Measurements from ENCODE around the gene B3GNT5. TPM values are rescaled to one million over a fixed set of nuclear protein-coding genes. Genes with fewer than 3 reads are reported as not detected.
A peak's percentile ranks its signal among the peaks of the same experiment; 100 is the strongest.

The B3GNT5 gene
- total and polyA plus RNA-seq, 9 of the 15 experiments (the other 6 are each of a cell fraction or from before 2014, with no cell fraction given): 8.8 to 23.8 (median 14.4) TPM

DNA sequence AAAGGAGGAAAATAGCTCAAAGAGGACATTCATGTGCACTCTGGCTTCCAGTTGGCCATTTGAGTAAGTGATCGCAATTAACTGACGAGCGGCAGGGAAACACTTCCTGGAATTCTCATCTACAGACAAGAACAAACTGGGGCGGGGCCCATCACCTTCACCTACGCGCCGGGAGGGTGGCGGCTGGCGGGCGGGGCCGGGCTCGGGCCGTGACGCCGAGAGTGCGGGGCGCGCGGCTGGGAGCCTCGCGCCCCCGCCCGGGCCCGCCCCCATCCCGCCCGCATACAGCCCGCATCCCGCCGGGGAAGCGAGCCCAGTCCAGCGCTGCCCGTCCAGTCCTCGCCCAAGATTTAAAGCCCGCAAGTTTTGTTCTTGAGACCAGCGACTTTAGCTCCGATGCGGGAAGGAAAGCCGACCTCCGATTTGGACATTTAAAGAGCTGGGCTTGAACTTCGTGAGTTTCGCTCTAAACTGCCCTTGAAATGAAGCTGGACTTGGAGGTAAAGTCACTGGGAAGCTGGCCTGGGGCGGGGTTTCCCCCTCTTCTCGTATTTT is at the start of gene B3GNT5 (continued):
- TF ChIP-seq BRCA1 (IDR thresholded peaks at IDR 0.05): no peak
- no peak for TF ChIP-seq BRCA1 (CRISPR knock-in tag; IDR thresholded peaks at IDR 0.05)
- TF ChIP-seq, protein P1, sequence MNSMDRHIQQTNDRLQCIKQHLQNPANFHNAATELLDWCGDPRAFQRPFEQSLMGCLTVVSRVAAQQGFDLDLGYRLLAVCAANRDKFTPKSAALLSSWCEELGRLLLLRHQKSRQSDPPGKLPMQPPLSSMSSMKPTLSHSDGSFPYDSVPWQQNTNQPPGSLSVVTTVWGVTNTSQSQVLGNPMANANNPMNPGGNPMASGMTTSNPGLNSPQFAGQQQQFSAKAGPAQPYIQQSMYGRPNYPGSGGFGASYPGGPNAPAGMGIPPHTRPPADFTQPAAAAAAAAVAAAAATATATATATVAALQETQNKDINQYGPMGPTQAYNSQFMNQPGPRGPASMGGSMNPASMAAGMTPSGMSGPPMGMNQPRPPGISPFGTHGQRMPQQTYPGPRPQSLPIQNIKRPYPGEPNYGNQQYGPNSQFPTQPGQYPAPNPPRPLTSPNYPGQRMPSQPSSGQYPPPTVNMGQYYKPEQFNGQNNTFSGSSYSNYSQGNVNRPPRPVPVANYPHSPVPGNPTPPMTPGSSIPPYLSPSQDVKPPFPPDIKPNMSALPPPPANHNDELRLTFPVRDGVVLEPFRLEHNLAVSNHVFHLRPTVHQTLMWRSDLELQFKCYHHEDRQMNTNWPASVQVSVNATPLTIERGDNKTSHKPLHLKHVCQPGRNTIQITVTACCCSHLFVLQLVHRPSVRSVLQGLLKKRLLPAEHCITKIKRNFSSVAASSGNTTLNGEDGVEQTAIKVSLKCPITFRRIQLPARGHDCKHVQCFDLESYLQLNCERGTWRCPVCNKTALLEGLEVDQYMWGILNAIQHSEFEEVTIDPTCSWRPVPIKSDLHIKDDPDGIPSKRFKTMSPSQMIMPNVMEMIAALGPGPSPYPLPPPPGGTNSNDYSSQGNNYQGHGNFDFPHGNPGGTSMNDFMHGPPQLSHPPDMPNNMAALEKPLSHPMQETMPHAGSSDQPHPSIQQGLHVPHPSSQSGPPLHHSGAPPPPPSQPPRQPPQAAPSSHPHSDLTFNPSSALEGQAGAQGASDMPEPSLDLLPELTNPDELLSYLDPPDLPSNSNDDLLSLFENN (IDR thresholded peaks at IDR 0.05; ENCODE audit: low read depth in 2 of 2, low read length in 2 of 2): no peak
- no peak for TF ChIP-seq IRF2 (CRISPR knock-in tag; IDR thresholded peaks at IDR 0.05)
- TF ChIP-seq SMC3 (conservative IDR thresholded peaks at IDR 0.05; ENCODE audit: insufficient read depth, low read depth, low read length): no peak
- TF ChIP-seq CREM (IDR thresholded peaks at IDR 0.05; ENCODE audit: low read depth): 0 out of 2 replicates have a peak, but pooled peaks have one; percentile 18
- TF ChIP-seq ATF1 (CRISPR knock-in tag; IDR thresholded peaks at IDR 0.05): no peak
- no peak for TF ChIP-seq ATF1 (tag; IDR thresholded peaks at IDR 0.05)
- no peak for TF ChIP-seq ILF3 (IDR thresholded peaks at IDR 0.05; ENCODE audit: borderline replicate concordance)
- TF ChIP-seq, protein P2, sequence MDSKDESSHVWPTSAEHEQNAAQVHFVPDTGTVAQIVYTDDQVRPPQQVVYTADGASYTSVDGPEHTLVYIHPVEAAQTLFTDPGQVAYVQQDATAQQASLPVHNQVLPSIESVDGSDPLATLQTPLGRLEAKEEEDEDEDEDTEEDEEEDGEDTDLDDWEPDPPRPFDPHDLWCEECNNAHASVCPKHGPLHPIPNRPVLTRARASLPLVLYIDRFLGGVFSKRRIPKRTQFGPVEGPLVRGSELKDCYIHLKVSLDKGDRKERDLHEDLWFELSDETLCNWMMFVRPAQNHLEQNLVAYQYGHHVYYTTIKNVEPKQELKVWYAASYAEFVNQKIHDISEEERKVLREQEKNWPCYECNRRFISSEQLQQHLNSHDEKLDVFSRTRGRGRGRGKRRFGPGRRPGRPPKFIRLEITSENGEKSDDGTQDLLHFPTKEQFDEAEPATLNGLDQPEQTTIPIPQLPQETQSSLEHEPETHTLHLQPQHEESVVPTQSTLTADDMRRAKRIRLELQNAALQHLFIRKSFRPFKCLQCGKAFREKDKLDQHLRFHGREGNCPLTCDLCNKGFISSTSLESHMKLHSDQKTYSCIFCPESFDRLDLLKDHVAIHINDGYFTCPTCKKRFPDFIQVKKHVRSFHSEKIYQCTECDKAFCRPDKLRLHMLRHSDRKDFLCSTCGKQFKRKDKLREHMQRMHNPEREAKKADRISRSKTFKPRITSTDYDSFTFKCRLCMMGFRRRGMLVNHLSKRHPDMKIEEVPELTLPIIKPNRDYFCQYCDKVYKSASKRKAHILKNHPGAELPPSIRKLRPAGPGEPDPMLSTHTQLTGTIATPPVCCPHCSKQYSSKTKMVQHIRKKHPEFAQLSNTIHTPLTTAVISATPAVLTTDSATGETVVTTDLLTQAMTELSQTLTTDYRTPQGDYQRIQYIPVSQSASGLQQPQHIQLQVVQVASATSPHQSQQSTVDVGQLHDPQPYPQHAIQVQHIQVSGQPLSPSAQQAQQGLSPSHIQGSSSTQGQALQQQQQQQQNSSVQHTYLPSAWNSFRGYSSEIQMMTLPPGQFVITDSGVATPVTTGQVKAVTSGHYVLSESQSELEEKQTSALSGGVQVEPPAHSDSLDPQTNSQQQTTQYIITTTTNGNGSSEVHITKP (IDR thresholded peaks at IDR 0.05; ENCODE audit: partially characterized antibody): no peak
- TF ChIP-seq NBN (IDR thresholded peaks at IDR 0.05; ENCODE audit: low read depth): no peak
- TF ChIP-seq BACH1 (tag; IDR thresholded peaks at IDR 0.05): no peak
- TF ChIP-seq CTBP1 (IDR thresholded peaks at IDR 0.05; ENCODE audit: borderline replicate concordance): 0 out of 2 replicates have a peak, but pooled peaks have one; percentile 27
- no peak for TF ChIP-seq GTF2B (IDR thresholded peaks at IDR 0.05; ENCODE audit: extremely low read depth, insufficient read length)
- no peak for TF ChIP-seq TCFL5 (CRISPR knock-in tag; conservative IDR thresholded peaks at IDR 0.05)
- TF ChIP-seq SMARCC2 (IDR thresholded peaks at IDR 0.05; ENCODE audit: low read depth): no peak
- no peak for TF ChIP-seq FOSL1 (tag; conservative IDR thresholded peaks at IDR 0.05)
- no peak for TF ChIP-seq EZH2 (IDR thresholded peaks at IDR 0.05; ENCODE audit: borderline replicate concordance, low read depth, low read length)
- TF ChIP-seq ZHX1 (conservative IDR thresholded peaks at IDR 0.05; ENCODE audit: low read length): no peak
